GM13977 (cell line): ENCODE results near the gene TMEM52B.

ENCODE experiments used
- DNase-seq: peaks from one replicate; pipeline ENCODE4 v3.0.0; 2012; ENCODE audit warnings: low spot score
- in situ Hi-C: fragments of 300-500 bp; cut with MboI; formaldehyde crosslinking; loops from one replicate; pipeline ENCODE4 v1.12.0; 2022; ENCODE audit warnings: low sequenced_read_pairs, low pct_unique_long_range_greater_than_20kb, mixed read lengths, inconsistent platforms; ENCODE audit not compliant: unreplicated experiment
- TF ChIP-seq, protein P1 (sequence below): IDR thresholded peaks from 2 replicates; pipeline ENCODE4 v1.5.1; 2012; ENCODE audit warnings: mild to moderate bottlenecking, control low read depth; ENCODE audit not compliant: insufficient read depth; ENCODE audit errors: extremely low read depth, missing control alignments

TMEM52B gene

DNA sequence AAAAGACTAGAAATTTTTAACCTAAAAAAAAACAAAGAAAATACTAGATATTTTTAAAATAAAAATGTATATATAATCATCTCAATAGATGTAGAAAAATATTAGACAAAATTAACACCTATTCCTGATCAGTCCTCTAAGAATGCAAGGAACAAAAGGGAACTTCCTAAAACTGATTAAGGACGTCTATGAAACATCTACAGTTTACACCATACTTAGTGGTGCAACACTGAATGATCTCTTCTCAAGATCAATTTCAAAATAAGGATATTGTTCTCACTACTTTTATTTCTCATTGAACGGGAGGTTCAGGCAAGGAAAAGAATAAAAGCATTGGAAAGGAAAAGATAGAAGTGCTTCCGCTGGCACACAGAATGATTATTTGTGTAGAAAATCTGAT lies 22.9 kb upstream of the TMEM52B start:
- in situ Hi-C loops = no loop called here
- DNase-seq = no peak
- TF ChIP-seq, protein P1, sequence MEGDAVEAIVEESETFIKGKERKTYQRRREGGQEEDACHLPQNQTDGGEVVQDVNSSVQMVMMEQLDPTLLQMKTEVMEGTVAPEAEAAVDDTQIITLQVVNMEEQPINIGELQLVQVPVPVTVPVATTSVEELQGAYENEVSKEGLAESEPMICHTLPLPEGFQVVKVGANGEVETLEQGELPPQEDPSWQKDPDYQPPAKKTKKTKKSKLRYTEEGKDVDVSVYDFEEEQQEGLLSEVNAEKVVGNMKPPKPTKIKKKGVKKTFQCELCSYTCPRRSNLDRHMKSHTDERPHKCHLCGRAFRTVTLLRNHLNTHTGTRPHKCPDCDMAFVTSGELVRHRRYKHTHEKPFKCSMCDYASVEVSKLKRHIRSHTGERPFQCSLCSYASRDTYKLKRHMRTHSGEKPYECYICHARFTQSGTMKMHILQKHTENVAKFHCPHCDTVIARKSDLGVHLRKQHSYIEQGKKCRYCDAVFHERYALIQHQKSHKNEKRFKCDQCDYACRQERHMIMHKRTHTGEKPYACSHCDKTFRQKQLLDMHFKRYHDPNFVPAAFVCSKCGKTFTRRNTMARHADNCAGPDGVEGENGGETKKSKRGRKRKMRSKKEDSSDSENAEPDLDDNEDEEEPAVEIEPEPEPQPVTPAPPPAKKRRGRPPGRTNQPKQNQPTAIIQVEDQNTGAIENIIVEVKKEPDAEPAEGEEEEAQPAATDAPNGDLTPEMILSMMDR = no peak

DNA sequence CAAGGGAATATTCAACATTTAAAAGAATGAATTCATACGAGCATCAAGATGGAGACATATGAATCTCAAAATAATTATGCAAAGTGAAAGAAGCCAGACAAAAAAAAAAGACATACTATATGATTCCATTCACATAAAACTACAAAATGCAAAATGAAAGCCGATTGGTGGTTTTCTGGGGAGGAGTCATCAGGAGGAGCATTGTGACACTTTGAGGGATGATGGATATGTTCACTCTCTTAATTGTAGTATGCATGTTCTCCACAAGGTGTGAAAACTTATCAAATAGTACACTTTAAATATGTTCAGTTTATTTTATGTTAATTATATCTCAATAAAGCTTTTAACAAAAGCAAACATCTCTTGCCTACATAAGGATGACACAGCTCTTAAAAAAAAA lies 20.4 kb upstream of the TMEM52B start:
- TF ChIP-seq, protein P1 = no peak
- no peak for DNase-seq
- in situ Hi-C loops = no loop called here

DNA sequence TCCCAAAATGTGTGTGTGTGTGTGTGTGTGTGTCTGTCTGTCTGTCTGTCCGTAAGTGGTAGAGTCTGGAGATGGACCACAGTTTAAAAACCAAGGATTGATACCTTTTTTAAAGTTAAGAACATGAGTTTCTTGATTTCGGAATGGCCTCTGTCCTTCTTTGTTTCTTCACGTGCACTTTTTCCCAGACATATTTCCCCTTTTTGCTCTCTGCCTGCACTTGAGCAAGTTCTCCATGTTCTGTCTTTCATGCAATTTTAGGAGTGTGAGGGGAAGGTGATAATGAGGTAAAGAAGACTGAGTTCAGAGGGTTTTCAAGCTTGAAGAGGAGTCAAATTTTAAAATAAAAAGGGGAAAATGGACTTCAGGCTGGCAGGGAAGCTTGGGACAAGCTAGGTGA lies 19.6 kb upstream of the TMEM52B start:
- DNase-seq = no peak
- TF ChIP-seq, protein P1 = no peak
- in situ Hi-C loops = no loop called here

DNA sequence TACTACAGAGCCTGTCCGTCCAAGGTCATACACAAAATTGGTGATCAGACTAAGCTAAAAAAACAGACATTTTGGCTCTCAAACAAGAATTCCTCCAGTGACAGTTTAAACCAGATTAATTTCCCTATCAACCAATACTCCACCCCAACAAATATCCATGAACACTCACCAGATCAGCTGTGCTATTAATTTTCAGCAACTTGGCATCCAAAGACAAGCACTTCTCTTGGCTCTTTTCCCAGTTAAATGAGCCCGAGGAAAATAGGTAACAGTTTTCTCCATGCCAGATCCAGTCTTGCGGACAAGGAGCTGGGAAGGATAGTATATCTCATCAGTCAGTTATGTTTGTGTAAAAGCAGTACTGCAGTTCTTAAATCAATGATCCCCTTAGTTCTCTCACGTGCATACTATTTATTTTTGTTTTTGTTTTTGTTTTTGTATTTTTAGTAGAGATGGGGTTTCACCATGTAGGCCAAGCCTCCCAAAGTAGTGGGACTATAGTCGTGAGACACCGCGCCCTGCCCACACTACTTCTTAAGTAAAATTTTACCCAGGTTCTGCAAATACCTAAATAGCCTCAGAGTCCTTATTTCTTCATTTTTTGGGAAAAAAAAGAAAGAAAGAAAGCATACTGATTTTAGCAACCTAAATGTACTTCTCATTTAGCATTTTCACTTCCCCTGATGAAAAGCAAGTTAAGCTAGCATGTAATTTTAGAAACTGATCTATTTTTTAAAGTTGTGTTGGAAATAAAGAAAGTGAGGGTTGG lies 18.0 kb upstream of the TMEM52B start:
- in situ Hi-C loops = no loop called here
- no peak for DNase-seq
- TF ChIP-seq, protein P1 = no peak

DNA sequence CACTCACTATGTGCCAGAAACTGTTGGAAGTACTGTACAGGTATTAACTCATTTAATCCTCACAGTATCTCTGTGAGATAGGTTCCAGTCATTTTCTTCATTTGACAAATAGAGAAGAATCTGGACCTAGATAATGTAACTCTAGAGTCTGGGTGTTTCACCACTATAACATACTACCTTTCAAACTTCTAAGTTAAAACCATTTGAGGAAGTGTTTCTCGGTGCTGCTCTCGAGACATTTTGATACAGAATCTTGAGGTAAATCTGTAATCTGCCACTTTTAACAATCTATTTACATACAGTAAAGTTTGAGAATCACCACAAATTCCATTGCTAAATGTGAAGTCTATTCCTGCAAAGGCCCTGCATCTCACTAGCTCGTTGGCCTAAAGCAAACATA lies 15.7 kb upstream of the TMEM52B start:
- DNase-seq = no peak
- in situ Hi-C loops = no loop called here
- TF ChIP-seq, protein P1 = no peak

DNA sequence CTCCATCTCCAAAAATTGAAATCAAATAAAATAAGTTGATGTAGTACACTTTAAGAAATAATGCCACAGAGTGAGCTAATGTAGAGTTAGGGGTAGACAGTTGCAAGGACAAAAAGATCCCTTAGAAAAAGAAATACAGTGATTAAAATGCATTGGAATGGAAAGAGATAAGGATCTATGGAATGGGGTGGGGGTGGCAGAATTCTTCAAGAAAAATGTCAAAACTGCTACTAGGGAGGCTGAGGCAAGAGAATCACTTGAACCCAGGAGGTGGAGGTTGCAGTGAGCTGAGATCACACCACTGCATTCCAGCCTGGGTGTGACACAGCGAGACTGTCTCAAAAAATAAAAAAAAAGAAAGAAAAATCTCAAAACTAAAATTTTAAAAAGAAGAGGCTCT lies 13.4 kb upstream of the TMEM52B start:
- in situ Hi-C loops = no loop called here
- TF ChIP-seq, protein P1 = no peak
- no peak for DNase-seq
